ENCODE measurements around the gene SPATA32. TPM values are rescaled to one million over a fixed set of nuclear protein-coding genes. Genes with fewer than 3 reads are reported as not detected.
"Not testable (repeated sequence)": the region's sequence is repeated elsewhere in the genome, so short reads cannot be mapped to it uniquely, and the experiment has no call there.

SPATA32 gene
- total RNA-seq, 6 experiments from 2014 or later, result not detected

- no peaks in the 10 kb centered on the region for H3K9me3 ChIP-seq
- WGBS (ENCODE audit: insufficient coverage, low coverage, low lambda C conversion rate, missing lambda C conversion rate), result 70% methylated on average over 4 of the region's 5 CpGs
- H3K27me3 ChIP-seq, result no peaks in the 10 kb centered on the region
- TF ChIP-seq POLR2A (IDR thresholded peaks at IDR 0.05), result no peak
- no peak for TF ChIP-seq CTCF (IDR thresholded peaks at IDR 0.05)
- ATAC-seq, result no peak
- intact Hi-C loops (cut with DNase I), result no loop called here
- no peaks in the 10 kb centered on the region for H3K36me3 ChIP-seq
- peak overlapping the region in 2 of 3 donors; percentile 61 to 70 for H3K27ac ChIP-seq
- H3K4me1 ChIP-seq, result peaks cover 0 to 72% (median 34%) of the 10 kb centered on the region in 4 donors
- no peak for DNase-seq
- H3K4me3 ChIP-seq, result no peak overlapping the region
Observed at GRCh38 chr17:45306623-45307022, 44.7 kb upstream of the SPATA32 start.

GRCh38 chr17:45306094-45306493 lies 44.2 kb upstream of the SPATA32 start:
- H3K27ac ChIP-seq, result peak overlapping the region in 2 of 3 donors; percentile 61 to 70
- H3K27me3 ChIP-seq, result no peaks in the 10 kb centered on the region
- TF ChIP-seq POLR2A (IDR thresholded peaks at IDR 0.05) (no peak), CTCF (IDR thresholded peaks at IDR 0.05) (no peak)
- peaks cover 0 to 68% (median 29%) of the 10 kb centered on the region in 4 donors for H3K4me1 ChIP-seq
- ATAC-seq, result no peak
- no peaks in the 10 kb centered on the region for H3K36me3 ChIP-seq
- WGBS (ENCODE audit: insufficient coverage, low coverage, low lambda C conversion rate, missing lambda C conversion rate), result 48% methylated on average over 3 of the region's 4 CpGs
- no peak for DNase-seq
- no peak overlapping the region for H3K4me3 ChIP-seq
- intact Hi-C loops (cut with DNase I), result no loop called here
- no peaks in the 10 kb centered on the region for H3K9me3 ChIP-seq

GRCh38 chr17:45305530-45306087 lies 43.7 kb upstream of the SPATA32 start:
- Histone ChIP-seq H3K36me3 (no peaks in the 10 kb centered on the region), H3K27me3 (no peaks in the 10 kb centered on the region), H3K9me3 (no peaks in the 10 kb centered on the region), H3K27ac (no peak overlapping the region), H3K4me1 (peaks cover 0 to 66% (median 25%) of the 10 kb centered on the region in 4 donors), H3K4me3 (no peak overlapping the region)
- ATAC-seq (no peak), DNase-seq (no peak)
- TF ChIP-seq POLR2A (IDR thresholded peaks at IDR 0.05) (no peak), CTCF (IDR thresholded peaks at IDR 0.05) (no peak)
- intact Hi-C loops (cut with DNase I), result no loop called here
- WGBS (ENCODE audit: insufficient coverage, low coverage, low lambda C conversion rate, missing lambda C conversion rate), result 75% methylated on average over 3 of the region's 3 CpGs

GRCh38 chr17:45302649-45303173 lies 40.8 kb upstream of the SPATA32 start:
- intact Hi-C loops (cut with DNase I), result no loop called here
- Histone ChIP-seq H3K27ac (no peak overlapping the region), H3K4me3 (no peak overlapping the region), H3K36me3 (no peaks in the 10 kb centered on the region), H3K9me3 (no peaks in the 10 kb centered on the region), H3K4me1 (peaks cover 0 to 60% (median 16%) of the 10 kb centered on the region in 4 donors), H3K27me3 (no peaks in the 10 kb centered on the region)
- 37% methylated on average over 9 of the region's 10 CpGs for WGBS (ENCODE audit: insufficient coverage, low coverage, low lambda C conversion rate, missing lambda C conversion rate)
- no peak for DNase-seq
- TF ChIP-seq CTCF (IDR thresholded peaks at IDR 0.05), result no peak
- no peak for TF ChIP-seq POLR2A (IDR thresholded peaks at IDR 0.05)
- peak in 3 of 4 donors; percentile 15 to 41 (median 39) for ATAC-seq

GRCh38 chr17:45302220-45302619 lies 40.3 kb upstream of the SPATA32 start:
- H3K9me3 ChIP-seq; H3K27me3 ChIP-seq; H3K27ac ChIP-seq; DNase-seq; ATAC-seq; intact Hi-C loops (cut with DNase I); H3K4me3 ChIP-seq; H3K36me3 ChIP-seq: not testable (repeated sequence)
- 89% methylated on average over 9 of the region's 9 CpGs for WGBS (ENCODE audit: insufficient coverage, low coverage, low lambda C conversion rate, missing lambda C conversion rate)
- H3K4me1 ChIP-seq, result peaks cover 0 to 55% (median 15%) of the 10 kb centered on the region in 4 donors
